Measurements from ENCODE around the gene EDEM3.

Gene EDEM3

DNA sequence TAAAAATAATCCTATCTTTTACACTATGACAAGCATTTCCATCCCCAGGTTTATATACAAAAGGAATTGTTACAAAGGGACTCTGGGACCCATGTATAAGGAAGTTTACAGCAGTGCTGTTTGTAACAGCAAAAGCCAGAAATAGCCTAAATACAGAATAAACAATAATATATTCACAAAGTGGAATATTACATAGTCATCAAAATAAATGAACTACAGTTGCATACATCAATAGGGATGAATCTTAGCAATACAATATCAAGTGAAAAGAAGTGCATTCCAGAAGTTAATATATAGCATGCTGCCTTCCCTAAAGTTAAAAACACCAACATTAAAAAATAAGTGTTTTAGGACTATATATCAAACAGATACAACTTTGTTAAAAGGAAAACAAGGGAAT, 77.3 kb downstream of the EDEM3 start:
- TF ChIP-seq SPI1 (IDR thresholded peaks at IDR 0.05; ENCODE audit: borderline replicate concordance, low read depth): no peak
- TF ChIP-seq, protein P1, sequence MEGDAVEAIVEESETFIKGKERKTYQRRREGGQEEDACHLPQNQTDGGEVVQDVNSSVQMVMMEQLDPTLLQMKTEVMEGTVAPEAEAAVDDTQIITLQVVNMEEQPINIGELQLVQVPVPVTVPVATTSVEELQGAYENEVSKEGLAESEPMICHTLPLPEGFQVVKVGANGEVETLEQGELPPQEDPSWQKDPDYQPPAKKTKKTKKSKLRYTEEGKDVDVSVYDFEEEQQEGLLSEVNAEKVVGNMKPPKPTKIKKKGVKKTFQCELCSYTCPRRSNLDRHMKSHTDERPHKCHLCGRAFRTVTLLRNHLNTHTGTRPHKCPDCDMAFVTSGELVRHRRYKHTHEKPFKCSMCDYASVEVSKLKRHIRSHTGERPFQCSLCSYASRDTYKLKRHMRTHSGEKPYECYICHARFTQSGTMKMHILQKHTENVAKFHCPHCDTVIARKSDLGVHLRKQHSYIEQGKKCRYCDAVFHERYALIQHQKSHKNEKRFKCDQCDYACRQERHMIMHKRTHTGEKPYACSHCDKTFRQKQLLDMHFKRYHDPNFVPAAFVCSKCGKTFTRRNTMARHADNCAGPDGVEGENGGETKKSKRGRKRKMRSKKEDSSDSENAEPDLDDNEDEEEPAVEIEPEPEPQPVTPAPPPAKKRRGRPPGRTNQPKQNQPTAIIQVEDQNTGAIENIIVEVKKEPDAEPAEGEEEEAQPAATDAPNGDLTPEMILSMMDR (IDR thresholded peaks at IDR 0.05; ENCODE audit: insufficient read depth, low read length): no peak
- TF ChIP-seq, protein P2, sequence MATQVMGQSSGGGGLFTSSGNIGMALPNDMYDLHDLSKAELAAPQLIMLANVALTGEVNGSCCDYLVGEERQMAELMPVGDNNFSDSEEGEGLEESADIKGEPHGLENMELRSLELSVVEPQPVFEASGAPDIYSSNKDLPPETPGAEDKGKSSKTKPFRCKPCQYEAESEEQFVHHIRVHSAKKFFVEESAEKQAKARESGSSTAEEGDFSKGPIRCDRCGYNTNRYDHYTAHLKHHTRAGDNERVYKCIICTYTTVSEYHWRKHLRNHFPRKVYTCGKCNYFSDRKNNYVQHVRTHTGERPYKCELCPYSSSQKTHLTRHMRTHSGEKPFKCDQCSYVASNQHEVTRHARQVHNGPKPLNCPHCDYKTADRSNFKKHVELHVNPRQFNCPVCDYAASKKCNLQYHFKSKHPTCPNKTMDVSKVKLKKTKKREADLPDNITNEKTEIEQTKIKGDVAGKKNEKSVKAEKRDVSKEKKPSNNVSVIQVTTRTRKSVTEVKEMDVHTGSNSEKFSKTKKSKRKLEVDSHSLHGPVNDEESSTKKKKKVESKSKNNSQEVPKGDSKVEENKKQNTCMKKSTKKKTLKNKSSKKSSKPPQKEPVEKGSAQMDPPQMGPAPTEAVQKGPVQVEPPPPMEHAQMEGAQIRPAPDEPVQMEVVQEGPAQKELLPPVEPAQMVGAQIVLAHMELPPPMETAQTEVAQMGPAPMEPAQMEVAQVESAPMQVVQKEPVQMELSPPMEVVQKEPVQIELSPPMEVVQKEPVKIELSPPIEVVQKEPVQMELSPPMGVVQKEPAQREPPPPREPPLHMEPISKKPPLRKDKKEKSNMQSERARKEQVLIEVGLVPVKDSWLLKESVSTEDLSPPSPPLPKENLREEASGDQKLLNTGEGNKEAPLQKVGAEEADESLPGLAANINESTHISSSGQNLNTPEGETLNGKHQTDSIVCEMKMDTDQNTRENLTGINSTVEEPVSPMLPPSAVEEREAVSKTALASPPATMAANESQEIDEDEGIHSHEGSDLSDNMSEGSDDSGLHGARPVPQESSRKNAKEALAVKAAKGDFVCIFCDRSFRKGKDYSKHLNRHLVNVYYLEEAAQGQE (IDR thresholded peaks at IDR 0.05; ENCODE audit: insufficient replicate concordance, low read depth): no peak
- no peak for TF ChIP-seq GABPA (IDR thresholded peaks at IDR 0.05; ENCODE audit: low read depth)
- TF ChIP-seq POLR2AphosphoS5 (IDR thresholded peaks at IDR 0.05; ENCODE audit: low read depth): no peak
- Histone ChIP-seq H3K27me3 (ENCODE audit: insufficient read depth, poor library complexity, severe bottlenecking) (no peaks in the 10 kb centered on the region), H3K4me3 (replicated peaks; ENCODE audit: insufficient read depth, low read length) (no peak overlapping the region), H3K27ac (replicated peaks) (no peak overlapping the region)
- DNase-seq (ENCODE audit: low read depth in 1 of 2, low spot score in 1 of 2): no peak

DNA sequence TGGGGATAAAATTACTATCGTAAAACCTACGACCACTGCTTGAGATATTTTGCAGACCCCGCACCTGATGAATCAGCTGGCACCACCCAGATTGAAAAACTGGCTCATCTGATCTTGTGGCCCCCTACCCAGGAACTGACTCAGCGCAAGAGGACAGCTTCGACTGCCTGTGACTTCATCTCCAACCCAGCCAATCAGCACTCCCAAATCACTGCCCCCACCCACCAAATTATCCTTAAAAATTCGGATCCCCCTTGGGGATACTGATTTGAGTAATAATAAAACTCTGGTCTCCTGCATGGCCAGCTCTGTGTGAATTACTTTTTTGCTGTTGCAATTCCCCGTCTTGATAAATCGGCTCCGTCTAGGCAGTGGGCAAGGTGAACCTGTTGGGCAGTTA, 81.4 kb downstream of the EDEM3 start:
- no peak overlapping the region for H3K4me3 ChIP-seq (replicated peaks; ENCODE audit: insufficient read depth, low read length)
- TF ChIP-seq, protein P2 (IDR thresholded peaks at IDR 0.05; ENCODE audit: insufficient replicate concordance, low read depth): no peak
- TF ChIP-seq POLR2AphosphoS5 (IDR thresholded peaks at IDR 0.05; ENCODE audit: low read depth) (no peak), SPI1 (IDR thresholded peaks at IDR 0.05; ENCODE audit: borderline replicate concordance, low read depth) (no peak)
- H3K27ac ChIP-seq (replicated peaks): no peak overlapping the region
- H3K27me3 ChIP-seq (ENCODE audit: insufficient read depth, poor library complexity, severe bottlenecking): peaks cover 4% of the 10 kb centered on the region
- no peak for DNase-seq (ENCODE audit: low read depth in 1 of 2, low spot score in 1 of 2)

DNA sequence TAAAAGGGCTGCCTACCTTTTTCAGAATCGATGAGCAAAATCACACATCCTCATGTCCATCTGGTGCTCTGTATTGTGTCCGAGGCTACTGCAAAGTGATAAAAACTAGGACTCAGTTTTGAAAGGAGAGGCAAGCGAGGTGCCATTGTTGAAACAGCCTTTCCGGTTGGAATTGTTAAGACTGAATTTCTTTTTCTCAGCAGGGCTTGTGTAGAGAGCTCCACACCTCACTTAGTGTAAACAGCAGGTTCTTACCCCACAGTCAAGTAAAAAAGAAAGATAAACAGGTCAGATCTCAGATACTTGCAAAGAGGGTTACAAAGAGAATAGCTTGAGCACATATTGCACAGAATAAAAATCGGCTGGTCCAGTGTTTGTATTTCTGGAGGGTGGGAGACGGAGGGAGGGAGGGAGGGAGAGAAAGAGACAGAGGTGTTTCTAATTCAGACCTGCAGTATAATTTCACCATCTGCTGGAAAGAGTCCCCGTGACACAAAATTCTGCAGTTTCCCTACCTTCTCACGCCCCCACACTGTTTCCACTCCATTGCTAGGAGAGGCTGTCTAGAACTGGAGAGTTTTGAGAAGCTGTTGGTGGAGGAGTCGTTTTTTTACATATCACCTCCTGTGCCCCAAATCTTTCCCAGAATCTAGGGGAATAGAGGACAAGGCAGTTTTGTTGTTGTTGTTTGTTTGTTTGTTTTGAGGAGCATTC, 82.5 kb downstream of the EDEM3 start:
- no peak overlapping the region for H3K27ac ChIP-seq (replicated peaks)
- no peak for DNase-seq (ENCODE audit: low read depth in 1 of 2, low spot score in 1 of 2)
- H3K27me3 ChIP-seq (ENCODE audit: insufficient read depth, poor library complexity, severe bottlenecking): peaks cover 4% of the 10 kb centered on the region
- TF ChIP-seq, protein P1 (IDR thresholded peaks at IDR 0.05; ENCODE audit: insufficient read depth, low read length): no peak
- no peak overlapping the region for H3K4me3 ChIP-seq (replicated peaks; ENCODE audit: insufficient read depth, low read length)

DNA sequence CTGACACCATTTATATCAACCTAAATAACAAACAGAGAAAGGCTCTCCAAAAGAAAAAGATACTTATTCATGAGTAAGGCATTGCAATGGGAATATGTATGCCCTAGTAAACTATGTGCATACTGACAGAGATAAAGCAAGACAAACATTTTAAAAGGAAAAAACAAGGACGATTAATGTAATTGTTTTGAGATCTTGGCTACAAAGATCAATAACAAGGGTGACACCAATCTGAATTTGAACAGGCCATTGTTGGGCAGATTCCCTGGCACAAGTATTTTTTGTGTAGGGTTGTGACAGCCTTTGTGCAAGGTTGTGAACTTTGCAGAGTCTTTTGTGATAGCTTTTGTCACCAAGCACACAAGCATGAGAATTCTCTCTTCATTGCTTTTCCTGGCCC, 85.3 kb downstream of the EDEM3 start:
- TF ChIP-seq, protein P2 (IDR thresholded peaks at IDR 0.05; ENCODE audit: insufficient replicate concordance, low read depth): no peak
- TF ChIP-seq GABPA (IDR thresholded peaks at IDR 0.05; ENCODE audit: low read depth): no peak
- TF ChIP-seq, protein P1 (IDR thresholded peaks at IDR 0.05; ENCODE audit: insufficient read depth, low read length): no peak
- TF ChIP-seq SPI1 (IDR thresholded peaks at IDR 0.05; ENCODE audit: borderline replicate concordance, low read depth): no peak
- no peak for TF ChIP-seq POLR2AphosphoS5 (IDR thresholded peaks at IDR 0.05; ENCODE audit: low read depth)
- DNase-seq (ENCODE audit: low read depth in 1 of 2, low spot score in 1 of 2): no peak
- Histone ChIP-seq H3K4me3 (replicated peaks; ENCODE audit: insufficient read depth, low read length) (no peak overlapping the region), H3K27me3 (ENCODE audit: insufficient read depth, poor library complexity, severe bottlenecking) (peaks cover 4% of the 10 kb centered on the region), H3K27ac (replicated peaks) (no peak overlapping the region)
